Lower leg skin (tissue), 4 donors: ENCODE data around the gene VAV2. TPM values are rescaled to one million over a fixed set of nuclear protein-coding genes. Genes with fewer than 3 reads are reported as not detected.

ENCODE experiments used
- DNase-seq, 2 donors: peaks; one replicate each; pipeline ENCODE4 v3.0.0-alpha.2; 2019; ENCODE audit warnings: low spot score in 2 of 2
- H3K4me3 ChIP-seq: fragments of 200-600 bp; sonication (generic); 2 replicates; pipeline ENCODE4 v1.5.1; 2017; ENCODE audit warnings: mild to moderate bottlenecking, low read depth; ENCODE audit not compliant: poor library complexity, severe bottlenecking
- CTCF ChIP-seq, 3 donors: fragments of 450-650 bp; IDR thresholded peaks; one replicate each; pipeline ENCODE4 v1.5.1; 2016; ENCODE audit warnings: antibody characterized with exemption in 3 of 3, mild to moderate bottlenecking in 3 of 3, moderate library complexity in 2 of 3
- POLR2A ChIP-seq, 2 donors: fragments of 450-650 bp; IDR thresholded peaks; one replicate each; pipeline ENCODE4 v1.6.1; 2016 to 2017; ENCODE audit warnings: antibody characterized with exemption in 2 of 2, mild to moderate bottlenecking in 1 of 2, moderate library complexity in 1 of 2
- WGBS, 2 donors: methylation state at CpG; one replicate each; pipeline ENCODE4 v1.1.5; 2018; 5-methylcytosine and 5-hydroxymethylcytosine counted together
- intact Hi-C: fragments of 100-400 bp; cut with DNase I; formaldehyde crosslinking; loops from one replicate; pipeline ENCODE4 v1.15.0; 2023; ENCODE audit warnings: low total_unique reads
- total RNA-seq, 4 donors: library from RNA; depleted of rRNA; stranded (reverse); fragments of >200 nt; gene quantifications; one replicate each; pipeline ENCODE4 v1.1.0, GENCODE V29; 2016

Gene VAV2
- total RNA-seq, 4 donors from 2014 or later, result 6.8 to 9.1 (median 7.5) TPM

GRCh38 chr9:133834080-133834976 lies 157.8 kb downstream of the VAV2 start:
- TF ChIP-seq POLR2A (IDR thresholded peaks at IDR 0.05) (no peak), CTCF (IDR thresholded peaks at IDR 0.05) (no peak)
- WGBS, 2 donors, result 94% methylated on average over 28 to 29 of the region's 29 CpGs
- no peak overlapping the region for H3K4me3 ChIP-seq
- DNase-seq, result no peak
- intact Hi-C loops, result no loop called here

GRCh38 chr9:133833388-133834025 lies 158.6 kb downstream of the VAV2 start:
- TF ChIP-seq POLR2A (IDR thresholded peaks at IDR 0.05), result no peak
- no peak for TF ChIP-seq CTCF (IDR thresholded peaks at IDR 0.05)
- WGBS, 2 donors, result 90 to 92% methylated on average over 17 to 21 of the region's 22 CpGs
- no peak for DNase-seq
- intact Hi-C loops, result no loop called here
- H3K4me3 ChIP-seq, result no peak overlapping the region

- intact Hi-C loops, result no loop called here
- whole genome bisulfite sequencing, 2 donors, result 90 to 93% methylated on average over 7 to 8 of the region's 8 CpGs
- DNase-seq, result no peak
- no peak for TF ChIP-seq POLR2A (IDR thresholded peaks at IDR 0.05)
- no peak for TF ChIP-seq CTCF (IDR thresholded peaks at IDR 0.05)
- H3K4me3 ChIP-seq, result no peak overlapping the region
Measured at GRCh38 chr9:133832877-133833276, 159.2 kb downstream of the VAV2 start.

GRCh38 chr9:133830711-133831110 lies 161.4 kb downstream of the VAV2 start:
- WGBS, 2 donors, result 92 to 97% methylated on average over 3 of the region's 3 CpGs
- intact Hi-C loops, result no loop called here
- no peak for DNase-seq
- TF ChIP-seq POLR2A (IDR thresholded peaks at IDR 0.05) (no peak), CTCF (IDR thresholded peaks at IDR 0.05) (no peak)
- no peak overlapping the region for H3K4me3 ChIP-seq

GRCh38 chr9:133830310-133830709 lies 161.8 kb downstream of the VAV2 start:
- no peak overlapping the region for H3K4me3 ChIP-seq
- 86 to 90% methylated on average over 6 of the region's 6 CpGs for WGBS, 2 donors
- TF ChIP-seq CTCF (IDR thresholded peaks at IDR 0.05), result no peak
- TF ChIP-seq POLR2A (IDR thresholded peaks at IDR 0.05), result no peak
- DNase-seq, result no peak
- intact Hi-C loops, result no loop called here
